HT1080 (cell line): ENCODE results near the gene PPP1CC. TPM values are rescaled to one million over a fixed set of nuclear protein-coding genes. Genes with fewer than 3 reads are reported as not detected.
A peak's percentile ranks its signal among the peaks of the same experiment; 100 is the strongest.
"Not testable (repeated sequence)": the region's sequence is repeated elsewhere in the genome, so short reads cannot be mapped to it uniquely, and the experiment has no call there.

Experiments used
- DNase-seq: peaks from one replicate; pipeline ENCODE4 v3.0.0-alpha.2; 2015; ENCODE audit warnings: low read depth
- polyA plus RNA-seq, 2 experiments: library from polyadenylated mRNA; depleted of rRNA; stranded (reverse); fragments of >200 nt; gene quantifications; 2 replicates each; pipeline ENCODE4 v1.2.3, GENCODE V29; 2015
- total RNA-seq: library from RNA; depleted of rRNA; stranded (reverse); fragments of >200 nt; shearing (Covaris generic); gene quantifications from 2 replicates; pipeline ENCODE4 v1.2.3, GENCODE V29; 2014; rRNA removed

Gene PPP1CC
- 139 and 186 TPM in 2 replicates for total RNA-seq
- polyA plus RNA-seq (2015; cell fraction: cytosol; rRNA removed): 193 and 211 TPM in 2 replicates
- 155 and 189 TPM in 2 replicates for polyA plus RNA-seq (2015; cell fraction: nucleus; rRNA removed)

GRCh38 chr12:110742718-110743570 is at the start of gene PPP1CC:
Gene PPP1CC (minus strand): TSS chr12:110742891. CDS start chr12:110742707, 184 bp downstream.
- peak; percentile 83 for DNase-seq

GRCh38 chr12:110791589-110791988 is 48.9 kb upstream of the PPP1CC start:
- DNase-seq: peak; percentile 20

GRCh38 chr12:110790301-110790700 is 47.6 kb upstream of the PPP1CC start:
- DNase-seq: no peak

- no peak for DNase-seq
These were observed 43.3 kb upstream of the PPP1CC start for GRCh38 chr12:110786012-110786411.

GRCh38 chr12:110785240-110785639 is 42.5 kb upstream of the PPP1CC start:
- no peak for DNase-seq

GRCh38 chr12:110782922-110783321 is 40.2 kb upstream of the PPP1CC start:
- no peak for DNase-seq

- no peak for DNase-seq
These were observed 39.4 kb upstream of the PPP1CC start for GRCh38 chr12:110782094-110782493.

- no peak for DNase-seq
These were observed 37.8 kb upstream of the PPP1CC start for GRCh38 chr12:110780448-110780847.

- no peak for DNase-seq
These were observed 36.3 kb upstream of the PPP1CC start for GRCh38 chr12:110778833-110779577.

GRCh38 chr12:110776410-110776809 is 33.7 kb upstream of the PPP1CC start:
- DNase-seq: no peak

- DNase-seq: no peak
These were observed 33.3 kb upstream of the PPP1CC start for GRCh38 chr12:110775997-110776396.

GRCh38 chr12:110774824-110775223 is 32.1 kb upstream of the PPP1CC start:
- no peak for DNase-seq

- no peak for DNase-seq
These were observed 26.3 kb upstream of the PPP1CC start for GRCh38 chr12:110768960-110769359.

- DNase-seq: no peak
These were observed 25.2 kb upstream of the PPP1CC start for GRCh38 chr12:110767863-110768262.

- DNase-seq: no peak
These were observed 23.8 kb upstream of the PPP1CC start for GRCh38 chr12:110766311-110767154.

GRCh38 chr12:110765572-110765971 is 22.9 kb upstream of the PPP1CC start:
- not testable (repeated sequence) for DNase-seq

- DNase-seq: no peak
These were observed 22.4 kb upstream of the PPP1CC start for GRCh38 chr12:110765111-110765510.

- DNase-seq: no peak
These were observed 20.9 kb upstream of the PPP1CC start for GRCh38 chr12:110763583-110763982.

GRCh38 chr12:110762891-110763290 is 20.2 kb upstream of the PPP1CC start:
- DNase-seq: no peak

GRCh38 chr12:110760204-110760609 is 17.5 kb upstream of the PPP1CC start:
- DNase-seq: peak; percentile 32

GRCh38 chr12:110758922-110759321 is 16.2 kb upstream of the PPP1CC start:
- DNase-seq: no peak
